Activated T-helper 2 cell treated with anti-CD3 and anti-CD28 coated beads, Interferon-gamma antibody, Interleukin-2, Interleukin-4, amounts not matched to agents 10 μg/mL and 5 μg/mL and 100 μg/mL, durations not matched to agents 14 hours and 24 hours and 36 hours (primary cell): ENCODE measurements around the gene KLHL18. TPM values are rescaled to one million over a fixed set of nuclear protein-coding genes. Genes with fewer than 3 reads are reported as not detected.

Experiments used
- DNase-seq: peaks from one replicate; pipeline ENCODE4 v3.0.0; 2021; ENCODE audit warnings: low spot score
- H3K27ac Mint-ChIP-seq: one replicate; pipeline ENCODE4 v1.8.0; 2021; ENCODE audit warnings: mixed read lengths
- H3K27me3 Mint-ChIP-seq: one replicate; pipeline ENCODE4 v1.8.0; 2021; ENCODE audit warnings: low read depth, mixed read lengths
- H3K36me3 Mint-ChIP-seq: one replicate; pipeline ENCODE4 v1.8.0; 2021; ENCODE audit warnings: low read depth, mixed read lengths
- H3K4me1 Mint-ChIP-seq: one replicate; pipeline ENCODE4 v1.8.0; 2021; ENCODE audit warnings: low read depth, mixed read lengths
- H3K4me3 Mint-ChIP-seq: one replicate; pipeline ENCODE4 v1.8.0; 2021; ENCODE audit warnings: low read depth, mild to moderate bottlenecking, moderate library complexity, mixed read lengths
- H3K9me3 Mint-ChIP-seq: one replicate; pipeline ENCODE4 v1.8.0; 2021; ENCODE audit warnings: mixed read lengths
- intact Hi-C: fragments of 100-400 bp; cut with micrococcal nuclease; formaldehyde crosslinking; loops from one replicate; pipeline ENCODE4 v1.15.1; 2023
- total RNA-seq: library from RNA; stranded (reverse); gene quantifications from 2 replicates; pipeline ENCODE4 v1.2.3, GENCODE V29; 2022

Gene KLHL18
- total RNA-seq, 1 donor from 2014 or later, result 35.7 TPM

DNA sequence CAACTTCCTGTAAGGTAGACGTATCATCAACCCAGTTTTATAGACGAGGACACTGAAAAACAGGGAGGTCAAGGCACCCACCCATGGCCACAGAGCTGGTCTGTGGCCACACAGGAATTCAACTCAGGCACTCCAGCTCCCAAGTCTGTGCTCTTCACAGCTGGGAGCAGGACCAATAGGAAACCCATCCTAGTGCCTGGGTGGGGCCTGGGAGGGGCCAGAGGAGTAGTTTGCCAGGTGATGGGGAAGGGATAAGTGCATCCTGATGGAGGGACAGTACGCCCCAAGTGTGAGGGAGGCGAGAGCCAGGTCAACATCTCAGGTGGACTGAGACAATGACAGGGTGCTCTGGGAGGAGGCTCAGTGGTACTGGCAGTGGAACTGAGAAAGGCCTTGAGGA is 22.1 kb upstream of the KLHL18 start:
- intact Hi-C loops, result no loop called here
- H3K27ac Mint-ChIP-seq, result no peak overlapping the region
- H3K9me3 Mint-ChIP-seq, result no peaks in the 10 kb centered on the region

GRCh38 chr3:47261301-47261700 is 21.4 kb upstream of the KLHL18 start:
- H3K9me3 Mint-ChIP-seq, result no peaks in the 10 kb centered on the region
- H3K27me3 Mint-ChIP-seq, result peaks cover 1% of the 10 kb centered on the region
- no peak for DNase-seq
- H3K4me1 Mint-ChIP-seq, result no peaks in the 10 kb centered on the region
- no peak overlapping the region for H3K4me3 Mint-ChIP-seq
- intact Hi-C loops, result no loop called here
- no peaks in the 10 kb centered on the region for H3K36me3 Mint-ChIP-seq
- no peak overlapping the region for H3K27ac Mint-ChIP-seq

More for the DNA sequence above, 22.1 kb upstream of the KLHL18 start:
- Mint-ChIP-seq H3K4me3 (no peak overlapping the region), H3K27me3 (peaks cover 1% of the 10 kb centered on the region), H3K36me3 (no peaks in the 10 kb centered on the region), H3K4me1 (no peaks in the 10 kb centered on the region)
- no peak for DNase-seq

GRCh38 chr3:47265008-47265407 is 17.7 kb upstream of the KLHL18 start:
- intact Hi-C loops, result no loop called here
- Mint-ChIP-seq H3K27me3 (no peaks in the 10 kb centered on the region), H3K9me3 (no peaks in the 10 kb centered on the region), H3K4me1 (peaks cover 5% of the 10 kb centered on the region), H3K27ac (no peak overlapping the region), H3K4me3 (no peak overlapping the region), H3K36me3 (no peaks in the 10 kb centered on the region)
- DNase-seq, result no peak

DNA sequence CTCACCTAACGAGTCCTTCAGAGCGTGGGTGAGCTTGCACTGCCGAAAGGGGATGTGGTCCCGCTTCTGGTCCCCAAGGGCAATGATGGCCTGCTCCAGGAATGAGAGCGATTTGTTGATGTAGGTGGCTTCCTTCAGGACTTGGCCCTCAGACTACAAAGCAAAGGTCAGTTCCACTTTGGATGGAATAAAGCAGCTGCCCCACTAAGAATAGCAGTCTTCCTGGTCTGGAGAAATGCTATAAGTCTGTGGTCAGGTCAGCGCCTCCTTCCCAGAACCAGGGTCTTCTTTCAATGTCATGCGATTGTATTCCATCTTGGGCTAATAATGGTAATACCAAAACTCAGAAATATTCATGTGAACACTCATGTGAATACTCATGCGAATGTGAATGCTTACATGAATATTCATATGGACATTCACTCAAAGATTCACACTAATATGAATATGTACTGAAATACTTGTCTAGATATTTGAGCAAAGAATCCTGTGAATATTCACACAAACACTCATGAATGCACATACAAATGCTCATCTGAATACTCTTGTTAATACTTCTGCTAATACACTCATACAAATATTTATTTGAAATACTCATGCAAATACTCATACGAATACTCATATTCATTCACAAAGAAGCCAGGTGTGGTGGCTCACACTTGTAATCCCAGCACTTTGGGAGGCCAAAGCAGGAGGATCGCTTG is 16.9 kb upstream of the KLHL18 start:
- Mint-ChIP-seq H3K9me3 (no peaks in the 10 kb centered on the region), H3K36me3 (no peaks in the 10 kb centered on the region), H3K27ac (no peak overlapping the region), H3K4me1 (peaks cover 5% of the 10 kb centered on the region), H3K4me3 (no peak overlapping the region), H3K27me3 (no peaks in the 10 kb centered on the region)
- intact Hi-C loops, result no loop called here
- no peak for DNase-seq

DNA sequence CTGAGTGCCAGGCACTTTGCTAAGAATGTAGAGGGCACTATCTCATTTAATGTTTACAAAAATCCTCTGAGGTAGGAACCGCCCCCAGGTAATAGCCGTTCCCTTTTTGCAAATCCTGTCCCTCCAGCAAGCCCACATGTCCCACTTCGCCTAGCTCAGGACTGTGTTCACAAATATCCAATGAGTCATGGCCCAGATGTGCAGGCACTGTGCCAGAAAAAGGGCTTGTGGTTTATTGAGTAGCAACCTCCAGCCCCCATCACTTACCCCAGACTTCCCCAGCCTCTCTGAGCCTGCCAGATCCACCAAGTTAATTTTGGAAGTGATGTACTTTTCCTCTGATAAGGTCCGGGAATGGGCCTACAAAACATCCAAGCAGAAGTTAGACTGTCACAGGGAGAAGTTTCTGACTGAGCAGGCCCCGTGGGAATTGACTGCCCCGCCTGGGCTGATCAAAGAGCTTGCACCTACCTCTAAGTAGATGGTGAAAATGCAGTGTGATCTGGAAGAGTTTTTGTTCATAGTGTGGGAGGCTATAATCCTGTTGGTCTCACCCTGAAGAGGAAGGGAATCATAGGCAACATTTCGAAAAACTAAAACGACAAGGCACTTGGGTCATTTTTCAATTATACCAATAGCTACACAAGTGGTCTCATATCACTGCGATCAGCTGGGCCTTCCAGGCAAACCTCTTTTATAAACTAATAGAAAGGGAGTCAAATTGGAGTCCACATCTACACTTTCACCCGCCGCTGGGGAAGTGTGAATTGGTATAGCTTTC is 15.8 kb upstream of the KLHL18 start:
- intact Hi-C loops, result no loop called here
- no peak overlapping the region for H3K27ac Mint-ChIP-seq
- no peaks in the 10 kb centered on the region for H3K9me3 Mint-ChIP-seq
- no peaks in the 10 kb centered on the region for H3K27me3 Mint-ChIP-seq
- no peak overlapping the region for H3K4me3 Mint-ChIP-seq
- peaks cover 5% of the 10 kb centered on the region for H3K4me1 Mint-ChIP-seq
- H3K36me3 Mint-ChIP-seq, result no peaks in the 10 kb centered on the region
- DNase-seq, result no peak

GRCh38 chr3:47267490-47267824 is 15.3 kb upstream of the KLHL18 start:
- no peak for DNase-seq

GRCh38 chr3:47270526-47270925 is 12.2 kb upstream of the KLHL18 start:
- H3K4me1 Mint-ChIP-seq, result peaks cover 5% of the 10 kb centered on the region
- H3K27ac Mint-ChIP-seq, result no peak overlapping the region
- H3K9me3 Mint-ChIP-seq, result no peaks in the 10 kb centered on the region
- no peaks in the 10 kb centered on the region for H3K36me3 Mint-ChIP-seq
- no peaks in the 10 kb centered on the region for H3K27me3 Mint-ChIP-seq
- intact Hi-C loops, result no loop called here
- DNase-seq, result no peak
- H3K4me3 Mint-ChIP-seq, result no peak overlapping the region

More at GRCh38 chr3:47267490-47267824, 15.3 kb upstream of the KLHL18 start:
- Mint-ChIP-seq H3K36me3 (no peaks in the 10 kb centered on the region), H3K9me3 (no peaks in the 10 kb centered on the region), H3K27ac (no peak overlapping the region), H3K4me3 (no peak overlapping the region), H3K4me1 (peaks cover 5% of the 10 kb centered on the region), H3K27me3 (no peaks in the 10 kb centered on the region)
- intact Hi-C loops, result no loop called here

DNA sequence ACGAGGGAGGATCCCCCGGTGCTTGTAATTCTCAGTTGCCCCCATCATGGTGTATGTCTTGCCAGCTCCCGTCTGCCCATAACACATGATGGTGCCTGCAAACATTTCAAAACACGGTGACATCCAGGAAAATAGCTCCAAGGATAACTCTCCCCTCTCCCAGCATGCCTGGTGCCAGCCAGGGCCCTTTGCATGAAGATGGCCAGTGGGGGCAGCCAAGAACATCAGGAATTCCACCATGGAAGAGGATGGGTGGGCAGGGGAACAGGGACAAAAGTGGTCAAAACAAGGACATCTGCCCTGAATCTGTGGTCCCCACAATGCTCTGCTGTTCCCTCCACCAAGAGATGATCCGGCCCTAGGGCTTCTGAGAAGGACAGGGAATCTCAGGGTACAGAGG is 9.2 kb upstream of the KLHL18 start:
- Mint-ChIP-seq H3K27ac (no peak overlapping the region), H3K27me3 (no peaks in the 10 kb centered on the region), H3K4me3 (no peak overlapping the region), H3K9me3 (no peaks in the 10 kb centered on the region), H3K36me3 (no peaks in the 10 kb centered on the region), H3K4me1 (no peaks in the 10 kb centered on the region)
- DNase-seq, result no peak
- intact Hi-C loops, result no loop called here

- no peak overlapping the region for H3K4me3 Mint-ChIP-seq
- H3K27me3 Mint-ChIP-seq, result no peaks in the 10 kb centered on the region
- no peak overlapping the region for H3K27ac Mint-ChIP-seq
- H3K9me3 Mint-ChIP-seq, result no peaks in the 10 kb centered on the region
- intact Hi-C loops, result no loop called here
- no peak for DNase-seq
- H3K4me1 Mint-ChIP-seq, result no peaks in the 10 kb centered on the region
- no peaks in the 10 kb centered on the region for H3K36me3 Mint-ChIP-seq
Observed at GRCh38 chr3:47274652-47275051, 8.1 kb upstream of the KLHL18 start.

GRCh38 chr3:47276558-47276957 is 6.2 kb upstream of the KLHL18 start:
- no peaks in the 10 kb centered on the region for H3K36me3 Mint-ChIP-seq
- H3K27ac Mint-ChIP-seq, result no peak overlapping the region
- no peak overlapping the region for H3K4me3 Mint-ChIP-seq
- no peaks in the 10 kb centered on the region for H3K9me3 Mint-ChIP-seq
- intact Hi-C loops, result no loop called here
- H3K27me3 Mint-ChIP-seq, result no peaks in the 10 kb centered on the region
- no peak for DNase-seq
- peaks cover 2% of the 10 kb centered on the region for H3K4me1 Mint-ChIP-seq

GRCh38 chr3:47280519-47280918 is 2.2 kb upstream of the KLHL18 start:
- Mint-ChIP-seq H3K36me3 (peaks cover 14% of the 10 kb centered on the region), H3K9me3 (no peaks in the 10 kb centered on the region), H3K4me1 (peaks cover 17% of the 10 kb centered on the region), H3K27me3 (no peaks in the 10 kb centered on the region), H3K27ac (no peak overlapping the region), H3K4me3 (no peak overlapping the region)
- DNase-seq, result no peak
- intact Hi-C loops, result loop anchor here (5.0 kb wide), 2 partner anchors 118 to 232 kb away; partner anchors contain the start of genes ELP6 and SETD2

GRCh38 chr3:47283193-47283537 is 421 bp downstream of the KLHL18 start:
- intact Hi-C loops, result loop anchor here (2.0 to 5.0 kb wide), 3 partner anchors 98 to 229 kb away; partner anchors contain the start of genes ELP6, PTPN23 and SETD2
- Mint-ChIP-seq H3K27me3 (no peaks in the 10 kb centered on the region), H3K9me3 (no peaks in the 10 kb centered on the region), H3K27ac (peak overlapping the region; percentile 100), H3K4me3 (peak overlapping the region; percentile 98), H3K36me3 (peaks cover 20% of the 10 kb centered on the region), H3K4me1 (peaks cover 17% of the 10 kb centered on the region)
- no peak for DNase-seq

DNA sequence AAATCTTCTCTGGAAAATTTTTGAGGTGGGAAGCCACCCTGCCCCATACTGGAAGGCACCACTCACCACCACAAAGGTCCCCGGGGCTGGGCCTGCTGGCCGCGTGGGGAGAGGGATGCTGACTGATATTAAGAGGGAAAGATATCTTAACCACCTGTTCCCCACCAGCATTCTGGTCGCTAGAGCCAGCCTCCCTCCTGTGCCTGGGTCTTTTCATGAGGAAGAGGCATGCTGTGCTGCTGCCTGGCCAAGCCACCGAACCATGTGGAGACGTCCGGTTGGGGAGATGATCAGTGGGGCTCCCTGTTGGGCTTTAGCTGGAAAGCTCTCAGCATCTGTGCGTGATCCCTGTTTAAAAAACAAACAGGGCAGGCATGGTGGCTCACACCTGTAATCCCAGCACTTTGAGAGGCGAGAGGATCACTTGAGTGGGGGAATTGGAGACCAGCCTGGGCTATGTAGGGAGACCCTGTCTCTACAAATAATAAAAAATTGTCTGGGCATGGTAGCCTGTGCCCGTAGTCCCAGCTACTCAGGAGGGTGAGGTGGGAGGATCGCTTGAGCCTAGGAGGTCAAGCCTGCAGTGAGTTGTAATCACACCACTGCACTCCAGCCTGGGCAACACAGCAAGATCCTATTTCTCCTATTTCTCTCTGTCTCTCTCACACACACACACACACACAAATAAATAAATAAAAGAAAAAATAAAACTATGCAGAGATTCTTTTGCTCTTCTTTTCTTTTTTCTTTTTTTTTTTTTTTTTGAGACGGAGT is 1.0 kb downstream of the KLHL18 start:
- H3K36me3 Mint-ChIP-seq, result peaks cover 26% of the 10 kb centered on the region
- intact Hi-C loops, result loop anchor here (2.0 to 5.0 kb wide), 3 partner anchors 97 to 229 kb away; partner anchors contain the start of genes ELP6, PTPN23 and SETD2
- no peaks in the 10 kb centered on the region for H3K27me3 Mint-ChIP-seq
- no peak for DNase-seq
- peaks cover 17% of the 10 kb centered on the region for H3K4me1 Mint-ChIP-seq
- peak overlapping the region; percentile 100 for H3K27ac Mint-ChIP-seq
- H3K9me3 Mint-ChIP-seq, result no peaks in the 10 kb centered on the region
- peak overlapping the region; percentile 98 for H3K4me3 Mint-ChIP-seq
